Neural cell (in vitro differentiated cells): ENCODE results near the gene MTTP.

ENCODE experiments used
- EZH2 ChIP-seq: fragments of 200-600, 300-800 bp; shearing (Covaris generic), sonication (generic); IDR thresholded peaks from 2 replicates; pipeline ENCODE4 v1.6.1; 2014; ENCODE audit warnings: antibody characterized with exemption, low read length, borderline replicate concordance, mild to moderate bottlenecking; ENCODE audit not compliant: insufficient read depth, poor library complexity, severe bottlenecking
- POLR2AphosphoS5 ChIP-seq: IDR thresholded peaks from 2 replicates; pipeline ENCODE4 v1.6.1; 2012
- RAD21 ChIP-seq: fragments of 450-650 bp; conservative IDR thresholded peaks from 2 replicates; pipeline ENCODE4 v1.6.1; 2014; ENCODE audit warnings: antibody characterized with exemption, mild to moderate bottlenecking, moderate library complexity

GRCh38 chr4:99529228-99529627 lies 45.4 kb upstream of the MTTP start:
- TF ChIP-seq RAD21 = no peak
- no peak for TF ChIP-seq POLR2AphosphoS5
- no peak for TF ChIP-seq EZH2
